HL-60 (cell line): Measurements from ENCODE around the gene CPPED1.

Experiments used
- DNase-seq, 2 experiments: peaks; one replicate each; pipeline ENCODE4 v3.0.0-alpha.2; 2010 to 2020; ENCODE audit warnings: low read depth in 1 of 2, low spot score in 1 of 2
- H3K27ac ChIP-seq: fragments of 250-450 bp; sonication (Bioruptor Pico); replicated peaks from 2 replicates; pipeline ENCODE4 v1.5.1; 2020; ENCODE audit warnings: mild to moderate bottlenecking, moderate library complexity
- H3K27me3 ChIP-seq: fragments of 250-450 bp; sonication (Bioruptor Pico); 2 replicates; pipeline ENCODE4 v1.5.1; 2021; ENCODE audit warnings: mild to moderate bottlenecking, moderate library complexity; ENCODE audit not compliant: insufficient read depth, poor library complexity, severe bottlenecking
- H3K4me3 ChIP-seq: replicated peaks from 2 replicates; pipeline ENCODE4 v1.5.1; 2011; ENCODE audit warnings: mild to moderate bottlenecking, control low read depth, low read length; ENCODE audit not compliant: insufficient read depth
- CTCF ChIP-seq: IDR thresholded peaks from one replicate; pipeline ENCODE4 v1.5.1; 2011; ENCODE audit warnings: low read length, control low read depth, inconsistent platforms; ENCODE audit not compliant: insufficient read depth
- GABPA ChIP-seq: IDR thresholded peaks from 2 replicates; pipeline ENCODE4 v1.6.1; 2012; ENCODE audit warnings: low read depth
- POLR2AphosphoS5 ChIP-seq: IDR thresholded peaks from 2 replicates; pipeline ENCODE4 v1.6.1; 2012; ENCODE audit warnings: low read depth
- REST ChIP-seq: IDR thresholded peaks from 2 replicates; pipeline ENCODE4 v1.6.1; 2012; ENCODE audit warnings: low read depth; ENCODE audit not compliant: insufficient replicate concordance
- SPI1 ChIP-seq: IDR thresholded peaks from 2 replicates; pipeline ENCODE4 v1.6.1; 2012; ENCODE audit warnings: low read depth, mild to moderate bottlenecking, borderline replicate concordance

The CPPED1 gene

GRCh38 chr16:12614662-12615278 is 188.9 kb downstream of the CPPED1 start:
- H3K27ac ChIP-seq, result no peak overlapping the region
- no peak for DNase-seq
- TF ChIP-seq REST (no peak), SPI1 (no peak)
- no peak overlapping the region for H3K4me3 ChIP-seq
- H3K27me3 ChIP-seq, result peaks cover 2% of the 10 kb centered on the region

GRCh38 chr16:12613992-12614661 is 189.6 kb downstream of the CPPED1 start:
- H3K27ac ChIP-seq, result no peak overlapping the region
- H3K4me3 ChIP-seq, result no peak overlapping the region
- TF ChIP-seq CTCF, result no peak
- no peak for TF ChIP-seq SPI1
- TF ChIP-seq REST, result no peak
- TF ChIP-seq POLR2AphosphoS5, result no peak
- TF ChIP-seq GABPA, result no peak
- H3K27me3 ChIP-seq, result peaks cover 2% of the 10 kb centered on the region
- DNase-seq, result no peak

GRCh38 chr16:12613131-12613991 is 190.3 kb downstream of the CPPED1 start:
- no peak overlapping the region for H3K27ac ChIP-seq
- no peak for TF ChIP-seq CTCF
- TF ChIP-seq REST, result no peak
- no peak for TF ChIP-seq SPI1
- no peak for TF ChIP-seq GABPA
- TF ChIP-seq POLR2AphosphoS5, result no peak
- no peak overlapping the region for H3K4me3 ChIP-seq
- peaks cover 2% of the 10 kb centered on the region for H3K27me3 ChIP-seq
- no peak for DNase-seq
